HepG2 (cell line): ENCODE results near the gene TASOR2. TPM values are rescaled to one million over a fixed set of nuclear protein-coding genes. Genes with fewer than 3 reads are reported as not detected.

ENCODE experiments used
- ARID4A ChIP-seq: sonication (generic); formaldehyde crosslinking; IDR thresholded peaks from 2 replicates; pipeline ENCODE4 v1.5.0; 2020; ENCODE audit warnings: mild to moderate bottlenecking, missing genetic modification reagents, borderline replicate concordance
- GPN1 ChIP-seq: sonication (generic); formaldehyde crosslinking; IDR thresholded peaks from 2 replicates; pipeline ENCODE4 v1.5.1; 2020; ENCODE audit warnings: missing genetic modification reagents, borderline replicate concordance
- KLF16 ChIP-seq, 2 experiments: sonication (generic) in 1 of 2; formaldehyde crosslinking in 1 of 2; IDR thresholded peaks; 2 replicates each; pipeline versions ENCODE4 v1.6.1 to v1.8.0; 2016 to 2023; ENCODE audit warnings: missing genetic modification reagents in 2 of 2, missing compliant biosample characterization in 1 of 2
- ZFP82 ChIP-seq: sonication (generic); formaldehyde crosslinking; IDR thresholded peaks from 2 replicates; pipeline ENCODE4 v1.5.1; 2020; ENCODE audit warnings: mild to moderate bottlenecking, missing genetic modification reagents, borderline replicate concordance
- ZNF296 ChIP-seq: sonication (generic); formaldehyde crosslinking; conservative IDR thresholded peaks from 2 replicates; pipeline ENCODE4 v1.5.0; 2020; ENCODE audit warnings: mild to moderate bottlenecking, missing genetic modification reagents
- ZNF446 ChIP-seq: sonication (generic); formaldehyde crosslinking; IDR thresholded peaks from 2 replicates; pipeline ENCODE4 v1.5.0; 2020; ENCODE audit warnings: mild to moderate bottlenecking, missing genetic modification reagents
- polyA plus RNA-seq, 8 experiments: library from polyadenylated mRNA; depleted of rRNA in 3 of 8; stranded (reverse) in 7 of 8; unstranded in 1 of 8; fragments of >200 nt; fragmentation: Illumina TruSeq in 4 of 8; extraction: Trizol in 4 of 8; gene quantifications; 2 replicates each; pipeline versions ENCODE4 v1.2.1 to v1.2.3, GENCODE V29; 2011 to 2016; ENCODE audit warnings: low read depth in 4 of 8, missing spikeins in 1 of 8, mixed read lengths in 1 of 8; ENCODE audit not compliant: insufficient read depth in 1 of 8
- total RNA-seq, 5 experiments: library from RNA; depleted of rRNA; stranded (reverse); fragments of >200 nt; fragmentation: Illumina TruSeq; extraction: Trizol; gene quantifications; 2 replicates each; pipeline ENCODE4 v1.2.3, GENCODE V29; 2016; ENCODE audit warnings: low read depth in 1 of 5

Gene TASOR2
- total and polyA plus RNA-seq, 2 of the 13 experiments (the other 11 are each of a cell fraction or from before 2014, with no cell fraction given) = 24.2 to 55.3 TPM

DNA sequence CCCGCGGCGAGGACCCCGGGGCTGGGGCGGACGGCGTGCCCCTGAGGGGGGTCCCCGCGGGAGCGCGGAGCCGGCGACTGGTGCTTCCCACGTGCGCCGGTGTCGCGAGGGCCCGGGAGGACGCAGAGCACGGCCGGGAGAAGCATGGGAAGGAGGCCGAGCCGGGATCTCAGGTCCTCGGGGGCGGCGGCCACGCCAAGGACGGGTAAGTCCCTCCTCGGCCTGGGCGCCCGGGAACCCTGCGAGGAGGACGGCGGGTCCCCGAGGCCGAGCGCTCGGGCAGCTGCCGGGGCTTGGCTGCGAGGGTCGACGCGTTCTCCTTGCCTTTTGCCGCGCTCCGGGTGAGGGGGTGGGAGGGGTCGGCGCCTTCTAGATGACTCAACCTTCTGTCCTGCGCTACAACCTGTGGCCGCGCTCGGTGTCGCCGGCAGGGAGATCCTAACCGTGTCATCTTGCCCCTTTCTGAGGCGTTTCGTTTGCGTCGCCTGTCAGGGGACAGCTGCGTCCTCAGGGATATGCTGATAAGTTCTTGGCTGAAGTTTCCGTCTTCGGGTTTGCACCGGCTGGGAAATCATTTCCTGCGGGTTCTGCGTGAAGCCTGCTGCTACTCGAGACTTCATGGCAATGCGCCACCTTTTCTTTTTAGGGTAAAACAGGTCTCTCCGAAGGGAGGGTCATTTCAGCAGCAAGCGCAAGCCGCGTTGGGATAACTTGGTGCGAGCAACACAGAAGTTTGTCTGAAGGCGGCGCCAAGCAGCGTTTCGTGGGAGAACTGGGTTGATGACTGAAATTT is 529 bp downstream of the TASOR2 start (continued):
- TF ChIP-seq ARID4A = peak; percentile 87; the same call in 1 of the 2 replicates
- peak; percentile 78; the same call in 1 of the 2 replicates for TF ChIP-seq ZNF446 (CRISPR knock-in tag)
- TF ChIP-seq KLF16 (CRISPR knock-in tag; IDR thresholded peaks at IDR 0.05) = 0 out of 4 replicates have a peak, but pooled peaks of 1 of the 2 experiments have one; percentile 42
- no peak for TF ChIP-seq GPN1 (CRISPR knock-in tag)
- 0 out of 2 replicates have a peak, but pooled peaks have one; percentile 24 for TF ChIP-seq ZNF296 (CRISPR knock-in tag)
- TF ChIP-seq ZFP82 (CRISPR knock-in tag) = 0 out of 2 replicates have a peak, but pooled peaks have one; percentile 48
